ENCODE data around the gene CYP1A1. TPM values are rescaled to one million over a fixed set of nuclear protein-coding genes. Genes with fewer than 3 reads are reported as not detected.

Gene CYP1A1
- total RNA-seq, 4 donors from 2014 or later = 1.5 to 2.5 TPM; not detected in 2

- Histone ChIP-seq H3K36me3 (no peaks in the 10 kb centered on the region), H3K27ac (replicated peaks in 1 of 4) (no peak overlapping the region), H3K9me3 (no peaks in the 10 kb centered on the region), H3K27me3 (peaks cover 0 to 18% (median 0%) of the 10 kb centered on the region in 4 donors), H3K4me3 (no peak overlapping the region), H3K4me1 (no peaks in the 10 kb centered on the region)
- no peak for TF ChIP-seq EP300 (IDR thresholded peaks at IDR 0.05)
- WGBS = 41% methylated on average over 3 of the region's 3 CpGs
- intact Hi-C loops (cut with DNase I) = no loop called here
- no peak for DNase-seq (ENCODE audit: extremely low spot score)
These were observed 14.8 kb downstream of the CYP1A1 start for GRCh38 chr15:74710319-74711094.

- Histone ChIP-seq H3K27me3 (peaks cover 0 to 18% (median 0%) of the 10 kb centered on the region in 4 donors), H3K4me3 (no peak overlapping the region), H3K9me3 (no peaks in the 10 kb centered on the region), H3K27ac (replicated peaks in 1 of 4) (no peak overlapping the region), H3K36me3 (no peaks in the 10 kb centered on the region), H3K4me1 (no peaks in the 10 kb centered on the region)
- 62% methylated on average over 3 of the region's 3 CpGs for WGBS
- TF ChIP-seq POLR2A (IDR thresholded peaks at IDR 0.05; ENCODE audit: low read depth) = no peak
- no peak for TF ChIP-seq CTCF (IDR thresholded peaks at IDR 0.05)
- no peak for TF ChIP-seq EP300 (IDR thresholded peaks at IDR 0.05)
- no peak for TF ChIP-seq POLR2AphosphoS5 (IDR thresholded peaks at IDR 0.05)
- DNase-seq (ENCODE audit: extremely low spot score) = no peak
- intact Hi-C loops (cut with DNase I) = no loop called here
These were observed 15.4 kb downstream of the CYP1A1 start for GRCh38 chr15:74709892-74710291.

- H3K36me3 ChIP-seq = no peaks in the 10 kb centered on the region
- no peaks in the 10 kb centered on the region for H3K9me3 ChIP-seq
- DNase-seq (ENCODE audit: extremely low spot score) = no peak
- no peaks in the 10 kb centered on the region for H3K4me1 ChIP-seq
- no peak for TF ChIP-seq POLR2AphosphoS5 (IDR thresholded peaks at IDR 0.05)
- intact Hi-C loops (cut with DNase I) = no loop called here
- peaks cover 0 to 22% (median 0%) of the 10 kb centered on the region in 4 donors for H3K27me3 ChIP-seq
- no peak overlapping the region for H3K27ac ChIP-seq (replicated peaks in 1 of 4)
- H3K4me3 ChIP-seq = no peak overlapping the region
- 67% methylated on average over 1 of the region's 1 CpG for WGBS
These were observed 16.3 kb downstream of the CYP1A1 start for GRCh38 chr15:74709011-74709410.

- H3K27me3 ChIP-seq = no peaks in the 10 kb centered on the region
- 71% methylated on average over 2 of the region's 2 CpGs for WGBS
- H3K4me1 ChIP-seq = peaks cover 14 to 37% (median 28%) of the 10 kb centered on the region in 4 donors
- peak overlapping the region; percentile 71 to 94 (median 89) for H3K4me3 ChIP-seq
- H3K27ac ChIP-seq (replicated peaks in 1 of 4) = peak overlapping the region in 2 of 4 donors; percentile 85 to 89
- no peak for TF ChIP-seq CTCF (IDR thresholded peaks at IDR 0.05)
- TF ChIP-seq EP300 (IDR thresholded peaks at IDR 0.05) = no peak
- TF ChIP-seq POLR2AphosphoS5 (IDR thresholded peaks at IDR 0.05) = no peak
- no peak for TF ChIP-seq POLR2A (IDR thresholded peaks at IDR 0.05; ENCODE audit: low read depth)
- intact Hi-C loops (cut with DNase I) = loop anchor here (10.0 kb wide), 1 partner anchor 152 kb away; the partner anchor contains the start of gene ARID3B
- no peaks in the 10 kb centered on the region for H3K36me3 ChIP-seq
- no peaks in the 10 kb centered on the region for H3K9me3 ChIP-seq
- DNase-seq (ENCODE audit: extremely low spot score) = no peak
These were observed 28.5 kb downstream of the CYP1A1 start for GRCh38 chr15:74696808-74697207.

GRCh38 chr15:74696398-74696729 is 29.0 kb downstream of the CYP1A1 start:
- 7% methylated on average over 10 of the region's 10 CpGs for WGBS
- Histone ChIP-seq H3K27ac (replicated peaks in 1 of 4) (peak overlapping the region; percentile 85 to 89 (median 87)), H3K9me3 (no peaks in the 10 kb centered on the region), H3K27me3 (no peaks in the 10 kb centered on the region), H3K4me3 (peak overlapping the region; percentile 71 to 94 (median 89)), H3K36me3 (no peaks in the 10 kb centered on the region), H3K4me1 (peaks cover 14 to 37% (median 28%) of the 10 kb centered on the region in 4 donors)
- no peak for DNase-seq (ENCODE audit: extremely low spot score)
- no peak for TF ChIP-seq CTCF (IDR thresholded peaks at IDR 0.05)
- TF ChIP-seq POLR2A (IDR thresholded peaks at IDR 0.05; ENCODE audit: low read depth) = no peak
- TF ChIP-seq POLR2AphosphoS5 (IDR thresholded peaks at IDR 0.05) = no peak
- TF ChIP-seq EP300 (IDR thresholded peaks at IDR 0.05) = no peak
- intact Hi-C loops (cut with DNase I) = loop anchor here (10.0 kb wide), 1 partner anchor 152 kb away; the partner anchor contains the start of gene ARID3B

Measured in esophagus muscularis mucosa (tissue), 4 donors.